ENCODE results near the gene PRMT7.
"Not testable (repeated sequence)": the region's sequence is repeated elsewhere in the genome, so short reads cannot be mapped to it uniquely, and the experiment has no call there.

Gene PRMT7

GRCh38 chr16:68283801-68284598 lies 26.8 kb upstream of the PRMT7 start:
- peak; percentile 37 for DNase-seq (ENCODE audit: low spot score)

DNA sequence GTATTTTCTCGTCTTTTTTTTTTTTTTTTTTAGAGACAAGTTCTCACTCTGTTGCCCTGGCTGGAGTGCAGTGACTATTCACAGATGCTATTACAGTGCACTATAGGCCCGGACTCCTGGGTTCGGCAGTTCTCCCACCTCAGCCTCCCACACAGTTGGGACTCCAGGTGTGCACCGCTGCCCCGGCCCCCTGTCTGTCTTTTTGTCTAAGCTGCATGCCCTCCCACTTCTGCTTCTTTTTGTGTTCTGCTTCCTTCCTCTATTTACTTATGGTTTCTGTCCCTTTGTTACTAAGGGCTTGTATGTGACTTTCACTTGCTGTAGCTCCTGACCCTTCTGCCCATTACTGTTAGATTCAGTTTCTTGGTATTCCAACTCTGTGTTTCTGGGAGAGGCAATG lies 26.0 kb upstream of the PRMT7 start:
- DNase-seq (ENCODE audit: low spot score), result no peak

DNA sequence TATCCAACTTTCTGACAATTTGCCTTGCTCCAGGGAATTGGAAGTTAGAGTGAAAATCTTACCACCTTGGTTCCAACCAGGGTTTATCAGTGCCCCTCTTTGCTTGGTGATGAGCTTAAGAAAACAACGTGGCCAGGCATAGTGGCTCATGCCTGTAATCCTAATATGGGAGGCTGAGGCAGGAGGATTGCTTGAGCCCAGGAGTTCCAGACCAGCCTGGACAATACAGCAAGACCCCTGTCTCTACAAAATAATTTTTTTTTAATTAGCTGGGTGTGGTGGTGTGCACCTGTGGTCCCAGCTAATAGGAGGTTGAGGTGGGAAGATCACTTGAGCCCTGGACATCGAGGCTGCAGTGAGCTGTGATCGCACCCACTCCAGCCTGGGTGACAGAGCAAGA lies 25.1 kb upstream of the PRMT7 start:
- DNase-seq (ENCODE audit: low spot score), result no peak

GRCh38 chr16:68286153-68287074 lies 24.4 kb upstream of the PRMT7 start:
- no peak for DNase-seq (ENCODE audit: low spot score)

DNA sequence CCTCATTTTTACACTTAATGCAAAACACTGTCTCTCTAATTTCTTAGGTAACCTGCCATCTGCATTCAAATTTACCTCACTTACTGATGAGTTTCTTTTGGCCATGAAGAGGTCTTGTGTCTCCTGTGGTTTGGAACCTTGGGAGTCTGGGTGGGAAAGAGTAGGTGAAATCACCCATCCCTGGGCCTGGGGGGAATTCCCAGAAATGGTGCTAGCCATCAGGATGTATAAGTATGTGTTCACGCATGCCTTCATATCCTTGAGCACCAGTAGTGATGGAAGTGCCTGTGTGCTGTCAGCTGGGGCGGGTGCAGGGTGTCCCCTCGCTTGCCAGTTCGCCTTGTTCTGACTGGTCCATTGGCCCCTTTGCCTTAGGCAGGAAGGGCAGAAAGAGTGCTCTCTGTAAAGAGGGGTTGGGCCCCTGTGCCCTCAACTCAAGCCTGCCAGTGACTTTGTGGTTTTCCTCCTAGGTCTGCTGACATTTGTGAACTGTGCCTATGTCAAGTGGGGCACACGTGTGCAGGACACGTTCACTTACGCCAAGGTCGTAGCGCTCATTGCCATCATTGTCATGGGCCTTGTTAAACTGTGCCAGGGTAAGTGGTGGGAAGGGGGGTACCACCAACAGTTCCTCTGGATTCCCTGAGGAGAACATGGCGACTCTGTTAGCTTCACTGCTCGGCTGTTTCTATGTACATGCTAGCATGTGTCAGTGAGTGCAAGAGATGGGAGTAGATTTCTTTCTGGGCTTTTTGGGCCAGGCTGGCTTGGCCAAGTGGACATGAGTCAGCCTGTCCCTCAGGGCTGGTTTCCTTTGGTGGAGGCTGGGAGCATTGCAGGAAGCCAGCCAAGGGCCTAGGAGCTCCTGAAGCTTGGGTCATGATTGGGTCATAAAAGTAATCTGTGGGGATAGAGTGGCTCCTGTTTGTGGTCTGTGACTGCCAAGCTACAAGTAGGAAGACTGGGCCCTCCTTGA lies 23.3 kb upstream of the PRMT7 start:
- peak; percentile 92 for DNase-seq (ENCODE audit: low spot score)

- peak; percentile 31 for DNase-seq (ENCODE audit: low spot score)
These were observed 22.6 kb upstream of the PRMT7 start for GRCh38 chr16:68288252-68288650.

DNA sequence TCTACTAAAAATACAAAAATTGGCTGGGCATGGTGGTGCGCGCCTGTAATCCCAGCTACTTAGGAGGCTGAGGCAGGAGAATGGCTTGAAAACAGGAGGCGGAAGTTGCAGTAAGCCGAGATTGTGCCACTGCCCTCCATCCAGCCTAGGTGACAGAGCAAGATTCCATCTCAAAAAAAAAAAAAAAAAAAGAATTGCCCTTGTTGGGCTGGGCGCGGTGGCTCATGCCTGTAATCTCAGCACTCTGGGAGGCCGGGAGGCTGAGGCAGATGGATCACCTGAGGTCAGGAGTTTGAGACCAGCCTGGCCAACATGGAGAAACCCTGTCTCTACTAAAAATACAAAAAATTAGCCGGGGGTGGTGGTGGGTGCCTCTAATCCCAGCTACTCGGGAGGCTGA lies 22.0 kb upstream of the PRMT7 start:
- DNase-seq (ENCODE audit: low spot score), result not testable (repeated sequence)

DNA sequence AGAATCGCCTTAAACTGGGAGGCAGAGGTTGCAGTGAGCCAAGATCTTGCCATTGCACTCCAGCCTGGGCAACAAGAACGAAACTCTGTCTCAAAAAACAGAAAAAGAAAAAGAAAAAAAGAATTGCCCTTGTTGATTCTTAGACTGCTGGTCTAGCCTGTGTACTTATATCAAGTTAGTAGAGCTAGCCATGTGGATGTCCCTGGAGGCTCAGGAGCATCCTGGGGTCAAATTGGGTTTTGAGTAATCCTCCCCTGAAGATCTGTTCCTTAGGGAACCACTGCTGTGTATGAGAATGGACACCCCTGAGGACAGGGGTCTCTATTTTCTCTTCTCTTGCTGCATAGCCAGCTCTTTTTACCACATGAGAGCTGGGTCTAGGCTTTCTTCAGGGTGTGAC lies 21.6 kb upstream of the PRMT7 start:
- DNase-seq (ENCODE audit: low spot score), result no peak

DNA sequence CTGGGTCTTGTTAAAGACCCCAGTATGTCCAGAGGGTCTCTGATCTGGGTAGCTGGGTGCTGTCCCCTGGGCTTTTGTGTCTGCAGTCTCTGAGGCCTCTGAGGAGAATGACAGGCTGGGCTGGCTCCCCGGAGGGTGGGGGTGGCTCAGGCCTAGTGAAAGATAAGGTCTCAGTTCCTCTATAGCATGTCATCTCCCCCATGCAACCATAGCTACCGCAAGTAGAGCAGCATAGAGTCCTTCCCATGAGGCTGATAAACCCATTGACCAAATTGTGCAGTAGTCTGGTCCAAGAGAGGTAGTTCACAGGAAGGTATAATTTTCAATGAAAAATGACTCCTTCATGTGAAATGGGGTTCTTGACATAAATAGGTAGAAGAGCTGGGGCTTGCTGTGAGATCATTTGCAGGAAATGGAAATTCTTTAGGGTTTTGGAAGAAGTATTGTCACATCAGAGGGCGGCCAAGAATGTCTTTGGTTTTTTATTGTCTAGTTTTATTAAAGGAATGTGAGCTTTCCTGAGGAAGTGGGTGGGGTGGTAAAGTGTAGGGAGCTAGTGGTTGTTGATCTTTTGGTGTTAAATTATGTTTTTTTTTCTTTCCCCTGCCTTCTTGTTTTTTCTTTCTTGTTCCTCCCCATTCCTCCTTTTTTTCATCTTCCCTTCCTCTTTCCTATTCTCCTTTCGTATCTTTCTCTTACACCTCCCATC lies 21.0 kb upstream of the PRMT7 start:
- DNase-seq (ENCODE audit: low spot score), result peak; percentile 81

DNA sequence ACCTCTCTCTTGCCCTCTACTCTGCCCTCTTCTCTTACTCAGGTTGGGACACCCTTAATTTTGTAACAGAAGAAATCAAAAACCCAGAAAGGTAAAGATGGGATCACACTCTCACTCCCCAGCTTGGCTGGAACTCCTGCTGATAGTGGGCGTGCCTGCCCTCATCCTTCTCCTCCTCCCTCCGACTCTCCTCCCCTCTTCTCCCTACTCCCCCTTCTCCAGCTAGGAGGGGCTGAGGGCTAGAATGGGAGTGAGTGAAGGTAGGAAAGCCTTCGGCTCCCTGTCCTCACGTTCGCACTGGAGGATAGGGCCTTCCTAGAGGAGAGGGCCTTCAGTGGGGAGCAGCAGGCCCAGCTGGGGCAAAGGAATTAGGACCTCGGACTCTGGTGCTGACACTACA lies 20.4 kb upstream of the PRMT7 start:
- DNase-seq (ENCODE audit: low spot score), result no peak

- DNase-seq (ENCODE audit: low spot score), result no peak
These were observed 19.6 kb upstream of the PRMT7 start for GRCh38 chr16:68291227-68291626.

GRCh38 chr16:68292425-68292824 lies 18.4 kb upstream of the PRMT7 start:
- DNase-seq (ENCODE audit: low spot score), result no peak

- no peak for DNase-seq (ENCODE audit: low spot score)
These were observed 14.5 kb upstream of the PRMT7 start for GRCh38 chr16:68296291-68296690.

GRCh38 chr16:68296693-68297092 lies 14.1 kb upstream of the PRMT7 start:
- no peak for DNase-seq (ENCODE audit: low spot score)

DNA sequence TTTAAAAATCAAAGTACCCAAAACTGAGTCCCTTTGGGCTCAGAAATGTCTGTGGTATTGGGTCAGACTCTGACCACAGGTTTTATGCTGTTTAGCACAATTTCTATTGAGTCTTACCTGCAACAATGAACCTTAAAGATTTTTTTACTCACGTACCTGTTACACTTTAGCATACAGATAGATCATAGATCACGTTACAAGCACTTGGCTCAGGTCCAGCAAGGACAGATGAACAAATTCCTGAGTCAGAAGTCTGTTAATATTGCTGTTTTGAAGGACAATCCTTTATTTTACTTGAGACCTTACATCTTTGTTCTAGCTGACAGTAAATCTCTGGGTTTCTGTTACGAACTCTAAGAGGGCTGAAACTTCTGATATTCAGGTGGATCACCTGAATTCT lies 12.9 kb upstream of the PRMT7 start:
- DNase-seq (ENCODE audit: low spot score), result no peak

- DNase-seq (ENCODE audit: low spot score), result no peak
These were observed 12.5 kb upstream of the PRMT7 start for GRCh38 chr16:68298312-68298711.

GRCh38 chr16:68298907-68299561 lies 11.8 kb upstream of the PRMT7 start:
- DNase-seq (ENCODE audit: low spot score), result peak; percentile 53

DNA sequence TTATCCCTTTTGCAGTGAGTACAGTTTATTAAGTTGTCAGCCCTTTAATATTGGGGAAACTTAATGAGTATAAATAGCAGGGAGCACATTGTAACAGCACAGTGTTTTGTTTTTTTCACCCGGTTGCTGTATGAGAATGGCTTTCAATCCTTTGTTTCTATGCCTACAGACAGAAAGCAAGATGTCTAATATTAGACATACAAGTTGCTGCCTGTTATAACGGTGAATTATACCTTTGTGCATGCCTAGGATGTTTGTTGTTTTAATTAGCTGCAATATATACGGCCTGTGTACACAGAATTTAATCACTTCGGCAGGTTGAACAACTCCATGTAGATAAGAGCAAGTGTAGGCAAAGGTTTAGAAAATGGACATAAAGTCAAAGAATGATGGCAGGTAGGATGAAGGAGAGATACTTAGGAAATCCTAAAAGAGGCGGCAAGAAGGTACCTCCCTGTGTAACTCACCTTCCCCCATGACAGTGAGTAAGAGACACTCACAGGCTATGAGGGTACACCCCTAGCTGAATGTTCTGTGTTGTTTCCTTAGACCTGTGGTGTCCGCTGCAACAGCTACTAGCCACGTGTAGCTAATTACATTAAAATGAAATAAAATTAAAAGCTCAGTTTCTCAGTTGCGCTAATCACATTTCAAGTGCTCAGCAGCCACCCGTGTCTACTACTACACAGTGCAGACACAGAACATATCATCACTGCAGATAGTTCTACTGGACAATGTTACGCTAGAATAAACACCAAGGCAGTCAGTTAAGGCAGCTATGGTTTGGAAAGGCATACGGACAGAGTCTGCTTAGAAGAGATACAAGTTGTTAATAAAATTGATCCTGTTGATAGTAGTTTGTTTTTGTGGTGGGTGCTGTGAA lies 11.0 kb upstream of the PRMT7 start:
- no peak for DNase-seq (ENCODE audit: low spot score)

DNA sequence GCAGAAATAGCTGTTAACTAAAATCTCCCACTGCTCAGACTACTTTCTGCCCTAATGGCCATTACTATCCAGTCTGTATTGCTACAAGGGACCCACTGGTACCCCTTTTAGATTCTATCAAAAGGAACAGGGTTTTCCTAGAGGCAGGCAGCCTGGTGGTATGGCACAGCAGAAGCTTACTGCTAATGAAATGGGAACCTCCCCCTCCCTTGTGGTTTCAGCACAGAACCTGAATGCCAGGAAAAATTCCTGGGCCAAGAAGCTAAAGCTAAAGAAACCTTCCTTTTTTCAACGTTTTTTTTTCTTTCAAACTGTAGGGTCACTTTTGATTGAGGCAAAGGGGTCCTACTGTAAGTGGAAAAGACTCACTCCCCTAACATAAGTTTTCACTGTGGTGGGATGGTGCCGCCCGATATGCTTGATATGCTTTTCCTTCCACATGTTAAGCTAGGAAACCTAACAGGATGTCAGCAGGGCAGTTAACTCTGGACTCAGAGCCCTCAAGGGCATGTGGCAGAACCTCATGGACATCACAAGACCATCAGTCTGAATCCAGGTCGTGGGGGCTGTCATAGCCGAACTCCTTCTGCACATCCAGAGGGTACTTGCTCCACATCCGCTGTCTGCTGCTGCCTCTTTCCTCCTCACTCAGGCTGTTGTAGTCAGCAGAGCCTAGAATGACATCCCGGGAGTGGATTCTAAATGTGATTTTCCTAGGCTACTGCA lies 9.9 kb upstream of the PRMT7 start:
- DNase-seq (ENCODE audit: low spot score), result peak; percentile 33

Measured in GM03348 (cell line).